ENCODE data around the gene RFXANK. TPM values are rescaled to one million over a fixed set of nuclear protein-coding genes. Genes with fewer than 3 reads are reported as not detected.

The RFXANK gene
- polyA plus RNA-seq, 1 donor from 2014 or later = 40.0 TPM

DNA sequence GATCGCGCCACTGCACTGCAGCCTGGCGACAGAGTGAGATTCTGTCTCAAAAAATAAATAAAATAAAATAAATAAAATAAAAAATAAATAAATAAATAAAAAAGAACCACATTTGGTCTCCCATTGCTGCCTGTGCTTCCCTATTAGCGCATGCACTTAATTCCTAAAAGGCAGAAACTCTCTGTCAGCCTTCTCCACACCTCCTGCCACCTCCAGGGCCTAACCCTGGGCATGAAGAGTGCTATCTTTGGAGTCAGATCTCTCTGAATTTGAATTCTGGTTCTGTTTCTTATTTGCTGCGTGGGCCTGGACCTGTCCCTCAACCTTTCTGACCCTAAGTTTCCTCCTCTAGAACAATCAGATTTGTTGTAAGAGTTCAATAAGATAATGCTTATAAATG is 31.0 kb downstream of the RFXANK start:
- no peak overlapping the region for H3K9ac ChIP-seq (ENCODE audit: low read length)
- H3F3A ChIP-seq (ENCODE audit: insufficient read depth, low read length, poor library complexity, severe bottlenecking) = no peaks in the 10 kb centered on the region
- no peaks in the 10 kb centered on the region for H3K9me2 ChIP-seq (ENCODE audit: insufficient read depth, low read length)
- no peaks in the 10 kb centered on the region for H3K9me3 ChIP-seq (ENCODE audit: low read length)
- H2AFZ ChIP-seq (ENCODE audit: low read depth, low read length) = no peak overlapping the region
- H3K36me3 ChIP-seq (ENCODE audit: insufficient read depth, low read length) = peaks cover 6% of the 10 kb centered on the region
- H3K27me3 ChIP-seq (ENCODE audit: insufficient read depth, low read depth, low read length) = no peaks in the 10 kb centered on the region
- H3K4me2 ChIP-seq (ENCODE audit: low read length) = no peak overlapping the region
- no peaks in the 10 kb centered on the region for H3K79me2 ChIP-seq (replicated peaks; ENCODE audit: insufficient read depth, low read length)
- no peak overlapping the region for H3K4me3 ChIP-seq (ENCODE audit: low read length)
- no peak for TF ChIP-seq RAD21 (conservative IDR thresholded peaks at IDR 0.05)
- no peak for TF ChIP-seq MXI1 (conservative IDR thresholded peaks at IDR 0.05; ENCODE audit: poor library complexity, severe bottlenecking)
- no peak for TF ChIP-seq EZH2 (IDR thresholded peaks at IDR 0.05; ENCODE audit: borderline replicate concordance, insufficient read depth, low read length, poor library complexity, severe bottlenecking)
- no peak for TF ChIP-seq SMC3 (conservative IDR thresholded peaks at IDR 0.05; ENCODE audit: poor library complexity)
- TF ChIP-seq EP300 (conservative IDR thresholded peaks at IDR 0.05; ENCODE audit: poor library complexity, severe bottlenecking) = no peak
- TF ChIP-seq POLR2AphosphoS5 (IDR thresholded peaks at IDR 0.05) = no peak
- TF ChIP-seq, protein P1, sequence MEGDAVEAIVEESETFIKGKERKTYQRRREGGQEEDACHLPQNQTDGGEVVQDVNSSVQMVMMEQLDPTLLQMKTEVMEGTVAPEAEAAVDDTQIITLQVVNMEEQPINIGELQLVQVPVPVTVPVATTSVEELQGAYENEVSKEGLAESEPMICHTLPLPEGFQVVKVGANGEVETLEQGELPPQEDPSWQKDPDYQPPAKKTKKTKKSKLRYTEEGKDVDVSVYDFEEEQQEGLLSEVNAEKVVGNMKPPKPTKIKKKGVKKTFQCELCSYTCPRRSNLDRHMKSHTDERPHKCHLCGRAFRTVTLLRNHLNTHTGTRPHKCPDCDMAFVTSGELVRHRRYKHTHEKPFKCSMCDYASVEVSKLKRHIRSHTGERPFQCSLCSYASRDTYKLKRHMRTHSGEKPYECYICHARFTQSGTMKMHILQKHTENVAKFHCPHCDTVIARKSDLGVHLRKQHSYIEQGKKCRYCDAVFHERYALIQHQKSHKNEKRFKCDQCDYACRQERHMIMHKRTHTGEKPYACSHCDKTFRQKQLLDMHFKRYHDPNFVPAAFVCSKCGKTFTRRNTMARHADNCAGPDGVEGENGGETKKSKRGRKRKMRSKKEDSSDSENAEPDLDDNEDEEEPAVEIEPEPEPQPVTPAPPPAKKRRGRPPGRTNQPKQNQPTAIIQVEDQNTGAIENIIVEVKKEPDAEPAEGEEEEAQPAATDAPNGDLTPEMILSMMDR (IDR thresholded peaks at IDR 0.05; ENCODE audit: poor library complexity, severe bottlenecking) = no peak
- TF ChIP-seq TAF1 (IDR thresholded peaks at IDR 0.05; ENCODE audit: low read depth) = no peak
- TF ChIP-seq, protein P2, sequence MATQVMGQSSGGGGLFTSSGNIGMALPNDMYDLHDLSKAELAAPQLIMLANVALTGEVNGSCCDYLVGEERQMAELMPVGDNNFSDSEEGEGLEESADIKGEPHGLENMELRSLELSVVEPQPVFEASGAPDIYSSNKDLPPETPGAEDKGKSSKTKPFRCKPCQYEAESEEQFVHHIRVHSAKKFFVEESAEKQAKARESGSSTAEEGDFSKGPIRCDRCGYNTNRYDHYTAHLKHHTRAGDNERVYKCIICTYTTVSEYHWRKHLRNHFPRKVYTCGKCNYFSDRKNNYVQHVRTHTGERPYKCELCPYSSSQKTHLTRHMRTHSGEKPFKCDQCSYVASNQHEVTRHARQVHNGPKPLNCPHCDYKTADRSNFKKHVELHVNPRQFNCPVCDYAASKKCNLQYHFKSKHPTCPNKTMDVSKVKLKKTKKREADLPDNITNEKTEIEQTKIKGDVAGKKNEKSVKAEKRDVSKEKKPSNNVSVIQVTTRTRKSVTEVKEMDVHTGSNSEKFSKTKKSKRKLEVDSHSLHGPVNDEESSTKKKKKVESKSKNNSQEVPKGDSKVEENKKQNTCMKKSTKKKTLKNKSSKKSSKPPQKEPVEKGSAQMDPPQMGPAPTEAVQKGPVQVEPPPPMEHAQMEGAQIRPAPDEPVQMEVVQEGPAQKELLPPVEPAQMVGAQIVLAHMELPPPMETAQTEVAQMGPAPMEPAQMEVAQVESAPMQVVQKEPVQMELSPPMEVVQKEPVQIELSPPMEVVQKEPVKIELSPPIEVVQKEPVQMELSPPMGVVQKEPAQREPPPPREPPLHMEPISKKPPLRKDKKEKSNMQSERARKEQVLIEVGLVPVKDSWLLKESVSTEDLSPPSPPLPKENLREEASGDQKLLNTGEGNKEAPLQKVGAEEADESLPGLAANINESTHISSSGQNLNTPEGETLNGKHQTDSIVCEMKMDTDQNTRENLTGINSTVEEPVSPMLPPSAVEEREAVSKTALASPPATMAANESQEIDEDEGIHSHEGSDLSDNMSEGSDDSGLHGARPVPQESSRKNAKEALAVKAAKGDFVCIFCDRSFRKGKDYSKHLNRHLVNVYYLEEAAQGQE (IDR thresholded peaks at IDR 0.05; ENCODE audit: borderline replicate concordance) = no peak
- H3K27ac ChIP-seq (ENCODE audit: low read length) = no peak overlapping the region
- H4K20me1 ChIP-seq (ENCODE audit: insufficient read depth) = no peaks in the 10 kb centered on the region

DNA sequence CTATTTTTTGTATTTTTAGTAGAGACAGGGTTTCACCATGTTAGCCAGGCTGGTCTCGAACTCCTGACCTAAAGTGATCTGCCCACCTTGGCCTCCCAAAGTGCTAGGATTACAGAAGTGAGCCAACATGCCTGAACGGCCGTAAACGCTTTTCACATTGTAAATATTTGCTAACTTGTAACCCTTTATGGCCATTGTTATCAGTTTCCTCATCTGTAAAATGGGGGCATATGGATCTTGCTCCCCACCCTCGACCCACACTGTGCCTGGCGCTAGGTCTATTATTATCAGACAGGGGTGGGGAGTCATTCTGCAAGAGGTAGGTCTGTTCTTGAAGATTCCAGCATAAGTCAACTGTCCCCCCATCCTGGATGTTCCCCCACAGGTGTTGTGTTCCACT is 31.6 kb downstream of the RFXANK start:
- H3K9me3 ChIP-seq (ENCODE audit: low read length) = no peaks in the 10 kb centered on the region
- TF ChIP-seq, protein P2 (IDR thresholded peaks at IDR 0.05; ENCODE audit: borderline replicate concordance) = no peak
- TF ChIP-seq EZH2 (IDR thresholded peaks at IDR 0.05; ENCODE audit: borderline replicate concordance, insufficient read depth, low read length, poor library complexity, severe bottlenecking) (no peak), EP300 (conservative IDR thresholded peaks at IDR 0.05; ENCODE audit: poor library complexity, severe bottlenecking) (no peak), SMC3 (conservative IDR thresholded peaks at IDR 0.05; ENCODE audit: poor library complexity) (no peak), POLR2AphosphoS5 (IDR thresholded peaks at IDR 0.05) (no peak), RAD21 (conservative IDR thresholded peaks at IDR 0.05) (no peak), MXI1 (conservative IDR thresholded peaks at IDR 0.05; ENCODE audit: poor library complexity, severe bottlenecking) (no peak), TAF1 (IDR thresholded peaks at IDR 0.05; ENCODE audit: low read depth) (no peak)
- TF ChIP-seq, protein P1 (IDR thresholded peaks at IDR 0.05; ENCODE audit: poor library complexity, severe bottlenecking) = no peak
- H3K9me2 ChIP-seq (ENCODE audit: insufficient read depth, low read length) = no peaks in the 10 kb centered on the region
- no peaks in the 10 kb centered on the region for H4K20me1 ChIP-seq (ENCODE audit: insufficient read depth)
- peaks cover 6% of the 10 kb centered on the region for H3K36me3 ChIP-seq (ENCODE audit: insufficient read depth, low read length)
- H2AFZ ChIP-seq (ENCODE audit: low read depth, low read length) = no peak overlapping the region
- H3K9ac ChIP-seq (ENCODE audit: low read length) = no peak overlapping the region
- H3K4me3 ChIP-seq (ENCODE audit: low read length) = no peak overlapping the region
- no peak overlapping the region for H3K27ac ChIP-seq (ENCODE audit: low read length)
- H3K4me2 ChIP-seq (ENCODE audit: low read length) = no peak overlapping the region
- H3K27me3 ChIP-seq (ENCODE audit: insufficient read depth, low read depth, low read length) = no peaks in the 10 kb centered on the region
- no peaks in the 10 kb centered on the region for H3F3A ChIP-seq (ENCODE audit: insufficient read depth, low read length, poor library complexity, severe bottlenecking)
- no peaks in the 10 kb centered on the region for H3K79me2 ChIP-seq (replicated peaks; ENCODE audit: insufficient read depth, low read length)
